OCI-M2 (cell line): Measurements from ENCODE around the gene BBS4.

ENCODE experiments used
- DNase-seq: peaks from one replicate; lab custom pipeline; 2025; ENCODE audit not compliant: unreplicated experiment; lab: John Stamatoyannopoulos, UW

BBS4 gene

DNA sequence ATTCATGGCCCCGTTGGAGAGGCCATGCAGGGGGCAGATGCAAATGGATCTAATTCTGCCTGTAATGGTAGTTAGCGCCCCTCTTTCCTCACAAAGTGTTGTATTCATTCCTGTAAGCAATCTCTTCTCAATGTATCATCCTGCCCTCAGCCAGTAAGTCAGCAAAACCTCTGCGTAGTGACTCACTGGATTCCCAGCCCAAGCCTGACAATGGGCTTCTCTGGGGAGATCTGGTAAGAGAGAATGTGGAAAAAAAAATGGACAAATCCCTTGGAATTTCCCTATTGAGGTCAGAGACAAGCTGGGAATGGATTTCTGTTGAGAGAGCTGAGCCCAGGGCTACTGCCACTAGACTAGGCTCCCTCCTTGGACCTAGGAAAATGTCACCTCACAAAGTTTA, 72.2 kb downstream of the BBS4 start:
- no peak for DNase-seq

DNA sequence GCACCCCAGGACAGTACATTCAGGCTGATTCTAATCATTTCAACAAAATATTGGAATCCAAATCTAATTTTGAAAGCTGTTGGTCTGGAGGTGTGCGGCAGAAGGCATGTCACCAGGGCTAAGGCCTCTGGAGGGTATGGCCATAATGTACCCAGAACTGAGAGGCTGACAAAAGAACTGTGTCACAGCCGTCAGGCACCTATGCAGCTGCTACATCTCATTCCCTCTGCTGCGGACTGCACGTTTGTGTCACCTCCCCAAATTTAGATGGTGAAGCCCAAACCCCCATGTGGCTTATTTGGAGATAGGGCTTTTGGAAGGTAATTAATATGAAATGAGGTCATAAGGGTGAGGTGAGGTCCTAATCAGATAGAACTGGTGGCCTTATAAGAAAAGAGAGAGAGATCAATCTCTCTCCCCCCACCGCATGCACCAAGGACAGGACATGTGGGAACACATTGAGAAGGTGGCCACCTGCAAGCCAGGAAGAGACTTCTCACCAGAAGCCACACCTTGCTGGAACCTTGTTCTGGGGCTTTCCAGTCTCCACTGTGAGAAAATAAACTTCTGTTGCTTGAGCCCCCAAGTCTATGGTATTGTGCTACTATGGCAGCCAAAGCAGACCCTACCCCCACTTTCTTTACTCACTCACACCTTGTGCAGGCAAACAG, 74.7 kb downstream of the BBS4 start:
- DNase-seq, result no peak

DNA sequence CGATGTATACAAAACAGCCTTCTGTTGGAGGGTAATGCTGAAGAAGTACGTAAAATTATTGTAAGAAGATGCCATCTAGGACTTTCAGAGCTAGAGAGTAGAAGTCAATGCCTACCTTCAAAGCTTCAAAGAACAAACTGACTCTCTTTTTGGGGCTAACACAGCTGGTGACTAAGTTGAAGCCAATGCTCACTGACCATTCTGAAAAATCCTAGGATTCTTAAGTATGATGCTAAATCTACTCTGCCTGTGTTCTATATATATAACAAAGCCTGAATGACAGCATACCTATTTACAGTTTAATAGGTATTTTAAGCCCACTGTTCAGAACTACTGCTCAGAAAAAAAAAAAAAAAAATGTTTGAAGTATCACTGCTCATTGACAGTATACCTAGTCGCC, 78.6 kb downstream of the BBS4 start:
- DNase-seq, result no peak

DNA sequence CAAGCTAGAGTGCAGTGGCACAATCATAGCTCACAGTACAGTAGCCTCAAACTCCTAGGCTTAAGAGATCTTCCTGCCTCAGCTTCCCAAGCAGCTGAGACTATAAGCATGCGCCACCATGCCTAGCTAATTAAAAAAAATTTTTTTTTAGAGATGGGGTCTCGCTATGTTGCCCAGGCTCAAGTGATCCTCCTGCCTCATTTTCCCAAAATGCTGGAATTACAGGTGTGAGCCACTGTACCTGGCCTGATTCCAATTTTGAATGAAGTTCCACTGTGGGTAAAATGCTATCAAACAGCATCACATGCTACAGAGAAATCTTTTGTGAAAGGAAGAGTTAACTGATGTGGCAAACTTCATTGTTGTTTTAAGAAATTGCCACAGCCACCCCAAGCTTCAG, 80.0 kb downstream of the BBS4 start:
- no peak for DNase-seq

DNA sequence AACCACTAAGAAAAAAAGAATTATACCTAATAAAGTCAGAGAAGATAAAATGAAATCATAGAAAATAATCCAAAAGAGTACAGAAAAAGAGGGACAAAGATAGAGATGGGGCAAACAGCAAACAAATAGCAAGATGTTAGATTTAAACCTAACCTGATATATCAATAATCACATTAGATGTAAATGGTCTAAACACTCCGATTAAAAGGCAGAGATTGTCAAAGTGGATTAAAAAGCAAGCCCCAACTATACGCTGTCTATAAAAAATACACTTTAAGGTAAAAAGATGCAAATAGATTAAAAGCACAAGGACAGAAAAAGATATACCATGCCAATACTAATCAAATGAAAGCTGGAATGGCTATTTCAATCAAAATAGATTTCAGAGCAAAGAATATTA, 80.8 kb downstream of the BBS4 start:
- DNase-seq, result no peak

DNA sequence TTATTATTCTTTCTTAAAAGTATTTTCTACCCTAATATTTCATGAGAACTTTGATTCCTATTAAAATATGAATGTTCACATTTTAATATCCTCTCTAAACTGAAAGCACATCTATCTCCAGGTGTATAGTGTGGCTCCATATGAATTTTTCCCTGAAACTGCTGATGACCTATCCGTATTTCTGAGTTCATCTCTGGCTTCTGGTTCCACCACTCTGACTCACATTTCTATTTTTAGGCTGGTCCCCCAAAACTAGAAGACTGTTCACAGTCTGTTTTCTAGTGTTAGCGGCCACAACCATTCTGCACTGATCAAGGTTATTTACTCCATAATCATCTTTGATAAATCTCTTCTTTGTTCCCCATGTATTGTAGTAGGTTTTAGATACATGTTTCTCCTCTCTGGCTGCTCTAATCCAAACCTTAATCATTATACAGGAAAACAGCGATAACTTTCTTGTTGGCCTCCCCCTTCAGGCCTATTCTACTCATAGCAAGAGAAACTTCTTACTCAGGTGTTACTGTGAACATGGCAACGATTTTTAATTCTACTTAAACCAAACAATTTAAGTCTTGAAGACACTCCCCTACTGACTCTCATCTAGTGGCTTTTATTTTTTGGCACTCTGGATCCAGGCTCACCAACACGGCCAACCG, 84.8 kb downstream of the BBS4 start:
- no peak for DNase-seq

DNA sequence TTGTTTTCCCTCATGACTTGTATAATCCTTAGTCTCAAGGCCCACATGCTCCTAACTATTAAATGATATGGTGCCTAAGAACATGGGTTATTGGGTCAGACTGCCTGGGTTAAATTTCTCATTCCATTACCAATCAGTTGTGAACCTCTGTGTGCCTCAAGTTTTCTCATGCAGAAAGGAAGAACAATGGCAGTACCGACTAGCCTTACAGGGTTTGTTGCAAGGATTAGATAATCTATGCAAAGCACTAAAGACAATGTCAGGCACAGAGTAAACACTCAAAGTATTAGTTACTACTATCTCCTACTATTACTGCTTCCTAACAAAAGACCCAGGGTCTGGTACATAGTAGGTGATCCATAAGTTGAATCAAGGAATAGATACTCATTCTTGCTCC, 85.3 kb downstream of the BBS4 start:
- DNase-seq, result no peak

DNA sequence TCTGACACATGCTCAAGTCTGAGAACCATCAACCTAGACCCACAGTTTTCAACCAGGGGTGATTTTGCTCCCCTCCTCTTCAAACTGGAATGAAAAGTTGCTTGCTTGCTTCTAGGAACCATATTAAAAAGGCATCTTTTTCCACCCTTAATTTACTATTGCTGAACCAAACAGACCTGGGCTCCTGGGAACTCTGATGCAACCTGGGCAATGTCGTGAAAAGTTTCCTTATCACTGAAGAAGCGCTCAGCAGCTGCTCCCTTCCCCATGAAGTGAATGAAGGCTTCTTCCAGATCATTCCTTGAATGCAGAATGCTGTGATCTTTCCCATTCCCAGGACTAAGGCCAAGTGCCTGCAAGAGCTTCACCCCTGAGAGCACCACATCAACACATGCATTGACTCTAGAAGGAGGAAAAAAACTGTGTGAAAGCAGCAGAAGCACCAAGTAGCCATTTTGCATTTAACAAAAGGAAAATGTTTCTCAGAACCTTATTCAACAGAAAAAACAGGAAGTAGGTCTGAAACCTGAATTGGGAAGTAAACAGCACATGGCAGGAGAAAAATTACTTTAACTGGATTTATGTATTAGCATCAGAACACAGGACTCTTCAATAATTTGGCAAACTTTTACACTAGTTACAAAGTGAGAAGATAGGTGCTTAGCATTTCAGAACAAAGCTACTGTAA, 88.8 kb downstream of the BBS4 start:
- no peak for DNase-seq

DNA sequence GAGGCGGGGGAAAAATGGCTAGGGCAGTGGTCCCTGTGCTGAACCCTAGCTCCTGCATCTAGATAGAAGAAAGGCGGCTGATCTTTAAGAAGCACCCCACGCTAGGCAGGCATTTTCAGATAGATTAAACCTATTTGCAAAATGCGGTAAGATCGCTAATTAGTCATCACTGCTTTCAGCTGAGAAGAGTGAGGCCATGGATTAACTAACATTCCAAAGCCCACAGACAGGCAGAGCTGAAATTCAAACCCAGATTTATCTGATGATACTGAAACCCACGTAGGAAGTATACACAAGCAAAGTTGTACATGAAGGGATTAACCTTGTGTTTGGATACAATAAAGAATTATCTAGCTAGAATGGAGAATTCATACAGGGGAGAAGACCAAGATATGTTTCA, 92.8 kb downstream of the BBS4 start:
- DNase-seq, result no peak

DNA sequence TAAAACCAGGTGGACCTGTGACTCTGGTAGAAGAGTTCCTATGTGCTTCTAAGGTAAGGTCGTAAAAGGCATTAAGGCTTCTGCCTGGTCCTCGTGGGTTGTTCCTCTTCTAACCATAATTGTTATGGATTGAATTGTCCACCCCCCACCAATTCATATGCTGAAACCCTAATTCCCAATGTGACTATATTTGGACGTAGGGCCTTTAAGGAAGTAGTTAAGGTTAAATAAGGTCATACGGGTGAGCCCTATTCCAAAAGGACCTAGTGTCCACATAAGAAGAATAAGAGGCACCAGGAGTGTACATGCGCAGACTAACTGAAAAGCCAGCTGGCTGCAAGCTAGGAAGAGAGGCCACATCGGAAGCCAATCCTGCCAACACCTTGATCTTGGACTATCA, 95.6 kb downstream of the BBS4 start:
- DNase-seq, result no peak

DNA sequence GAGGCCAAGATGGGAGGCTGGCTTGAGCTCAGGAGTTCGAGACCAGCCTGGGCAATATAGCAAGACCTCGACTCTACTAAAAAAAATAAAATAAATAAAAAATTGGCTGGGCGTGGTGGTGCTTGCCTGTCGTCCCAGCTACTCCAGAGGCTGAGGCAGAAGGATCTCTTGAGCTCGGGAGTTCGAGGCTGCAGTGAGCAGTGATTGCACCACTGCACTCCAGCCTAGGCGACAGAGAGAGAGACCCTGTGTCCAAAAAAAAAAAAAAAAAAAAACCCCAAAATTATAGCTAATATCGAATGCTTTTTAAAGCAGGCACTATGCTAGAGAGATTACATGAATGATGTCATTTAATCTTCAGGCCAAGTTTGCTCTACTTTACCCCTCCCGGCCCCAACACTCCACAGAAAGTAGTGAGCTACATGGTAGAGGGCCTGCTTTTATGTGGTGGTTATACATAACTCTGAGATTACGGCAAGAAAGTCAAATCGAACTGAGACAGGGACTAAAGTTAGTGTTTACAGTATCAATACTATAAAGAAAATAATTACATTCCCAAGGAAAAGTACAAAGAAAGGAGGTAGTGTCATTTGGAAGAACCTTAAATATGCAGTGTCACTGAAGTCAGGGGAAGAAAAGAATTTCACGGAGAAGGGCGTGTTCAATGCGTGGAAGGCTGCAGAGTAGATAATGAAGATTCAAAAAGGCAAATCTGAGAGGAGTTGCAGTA, 96.4 kb downstream of the BBS4 start:
- no peak for DNase-seq

DNA sequence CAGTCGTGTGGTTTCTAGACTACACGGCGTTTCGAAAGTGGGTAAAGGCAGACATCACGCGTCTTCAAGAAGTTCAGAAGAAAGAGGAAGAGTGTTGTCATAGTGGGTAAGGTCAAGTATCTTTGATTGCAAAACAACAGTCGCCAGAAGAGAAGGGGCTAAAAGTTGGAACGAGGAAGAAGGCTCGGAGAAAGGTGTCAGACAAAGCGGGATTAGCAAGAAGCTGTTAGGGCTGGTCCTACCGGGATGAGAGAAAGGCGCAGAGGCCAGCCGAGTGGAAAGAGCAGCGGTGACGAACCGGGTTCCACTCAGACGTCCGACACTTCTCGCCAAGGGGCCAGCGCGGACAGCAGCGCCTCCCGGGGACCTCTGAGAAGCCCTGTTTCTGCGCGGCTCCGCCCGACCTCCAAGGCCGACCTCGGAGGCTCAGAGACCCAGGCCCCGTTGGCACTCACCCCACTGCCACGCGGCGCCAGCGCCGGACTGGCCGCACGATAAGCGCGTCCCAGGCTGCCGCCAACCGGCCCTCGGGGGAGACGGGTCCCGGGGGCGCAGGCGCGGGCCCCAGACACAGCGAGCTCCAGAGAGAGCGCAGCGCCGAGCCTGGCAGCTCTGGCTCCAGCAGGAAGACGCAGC, 97.1 kb downstream of the BBS4 start:
- DNase-seq, result no peak

DNA sequence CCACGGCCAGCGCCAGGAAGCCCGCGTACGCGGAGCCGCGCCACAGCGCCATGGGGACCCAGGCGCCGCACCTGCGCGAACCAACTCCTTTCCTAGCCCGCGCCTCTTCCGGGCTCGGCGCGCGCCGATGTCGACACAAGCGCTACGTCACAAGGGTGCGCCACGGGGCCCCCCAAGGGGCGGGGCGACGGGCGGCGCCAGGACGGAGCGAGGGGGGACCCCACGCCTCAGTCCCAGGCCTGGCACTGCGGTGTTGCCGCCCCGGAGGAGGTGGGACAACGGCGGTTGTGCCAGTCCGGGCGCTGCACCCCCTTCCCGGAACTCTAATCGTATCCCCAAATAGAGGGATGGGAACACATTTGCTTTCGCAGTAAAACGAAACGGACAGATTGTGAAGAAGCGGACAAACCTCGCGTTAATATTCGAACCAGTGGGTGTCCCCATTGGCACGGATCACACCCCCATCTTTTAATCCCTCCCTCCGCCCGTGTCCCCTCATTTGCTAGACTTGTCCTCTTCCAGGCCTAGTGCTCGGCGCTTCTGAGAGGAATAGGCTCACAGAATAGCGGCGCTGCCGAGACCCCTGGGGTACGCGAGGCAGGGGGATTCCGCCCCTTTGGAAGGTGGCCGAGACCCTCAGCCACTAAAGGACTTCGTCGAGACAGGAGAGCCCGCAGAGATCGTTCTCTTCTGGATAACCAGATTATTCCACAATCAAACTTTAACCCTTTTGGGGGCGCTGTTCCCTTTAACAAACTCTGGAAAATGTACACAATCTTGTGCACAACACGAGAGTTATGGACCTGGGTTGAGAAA, 97.8 kb downstream of the BBS4 start, which contains the start of gene ADPGK:
Gene ADPGK (minus strand): TSS at position 119 of the 816 bp plus-strand sequence. CDS start 67 bp downstream, at position 52.
- DNase-seq, result peak; percentile 68

DNA sequence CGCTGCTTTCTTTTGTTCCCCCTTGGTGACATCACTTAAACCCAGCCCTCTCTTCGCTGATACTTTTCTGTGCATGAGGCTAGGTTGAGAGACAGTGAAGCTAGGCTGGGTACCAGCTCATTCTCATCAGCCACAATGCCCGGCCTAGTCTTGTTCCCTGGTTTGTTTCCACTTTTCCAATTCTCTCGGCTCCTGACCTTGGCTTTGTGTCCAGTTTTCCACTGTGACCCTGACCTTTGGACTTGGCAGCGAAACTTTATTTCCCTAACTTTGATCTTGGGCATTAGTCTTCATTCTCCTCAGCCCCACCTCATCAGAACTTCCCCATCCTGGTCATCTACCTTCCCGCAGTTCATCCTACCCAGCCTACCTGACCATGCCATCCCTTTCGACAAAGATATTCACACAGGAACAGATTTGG, 98.5 kb downstream of the BBS4 start:
- DNase-seq, result no peak

DNA sequence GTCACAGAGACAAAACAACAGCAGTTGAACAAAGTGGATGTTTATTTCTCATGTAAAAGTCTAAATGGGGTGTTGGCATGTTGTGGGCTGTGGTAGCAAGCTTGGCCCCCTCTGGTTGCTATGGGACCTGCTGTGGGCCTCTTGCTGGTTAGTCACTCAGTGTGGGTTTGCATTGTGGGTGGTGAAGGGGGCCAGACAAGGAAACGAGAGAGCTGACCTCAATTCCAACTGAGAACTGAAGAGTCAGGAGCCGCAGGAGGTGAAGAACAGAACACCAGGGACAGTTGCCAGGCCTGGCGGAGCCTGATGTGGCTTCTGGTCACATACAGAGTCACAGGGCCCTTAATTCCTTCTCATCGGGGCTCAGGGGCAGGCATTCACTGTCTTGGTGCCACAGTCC, 99.4 kb downstream of the BBS4 start:
- no peak for DNase-seq

DNA sequence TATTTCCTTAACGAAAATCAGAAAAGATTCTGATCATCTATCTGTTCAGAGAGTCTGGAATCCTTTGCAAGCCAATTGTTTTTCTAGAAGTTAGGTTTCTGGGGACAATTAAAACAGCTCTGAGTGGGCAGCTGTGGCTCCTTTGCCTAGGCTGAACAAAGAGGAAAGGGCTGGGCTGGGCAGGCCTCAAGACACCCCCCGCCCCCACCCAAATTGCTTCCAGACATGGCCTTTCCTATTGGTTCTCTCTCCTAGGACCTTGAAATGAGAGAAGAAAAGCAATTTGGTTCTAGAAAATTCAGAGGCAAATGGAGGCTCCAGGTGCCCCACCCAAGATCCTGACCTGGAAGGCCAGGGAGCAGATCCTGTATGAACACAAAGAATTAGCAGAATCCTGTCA, 99.8 kb downstream of the BBS4 start:
- DNase-seq, result no peak

DNA sequence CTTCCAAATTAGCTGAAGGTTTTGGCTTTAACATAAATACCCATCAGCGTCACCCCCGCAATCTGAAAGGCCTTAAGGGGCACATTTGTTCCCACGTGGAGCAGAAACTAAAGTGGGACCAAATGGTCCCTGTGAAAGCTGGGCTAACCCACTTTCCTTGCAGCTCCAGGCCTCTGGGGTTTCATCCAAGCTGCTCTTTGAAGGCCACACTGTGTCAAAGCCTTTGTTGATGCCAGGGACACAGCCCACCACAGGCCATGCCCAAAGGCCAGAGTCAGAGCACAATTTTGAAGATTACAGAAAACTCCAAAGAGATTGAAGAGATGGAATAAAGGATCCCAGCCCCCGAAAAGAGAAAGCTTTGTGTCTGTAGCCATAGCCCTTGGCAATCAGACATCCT, 100.2 kb downstream of the BBS4 start:
- DNase-seq, result no peak

DNA sequence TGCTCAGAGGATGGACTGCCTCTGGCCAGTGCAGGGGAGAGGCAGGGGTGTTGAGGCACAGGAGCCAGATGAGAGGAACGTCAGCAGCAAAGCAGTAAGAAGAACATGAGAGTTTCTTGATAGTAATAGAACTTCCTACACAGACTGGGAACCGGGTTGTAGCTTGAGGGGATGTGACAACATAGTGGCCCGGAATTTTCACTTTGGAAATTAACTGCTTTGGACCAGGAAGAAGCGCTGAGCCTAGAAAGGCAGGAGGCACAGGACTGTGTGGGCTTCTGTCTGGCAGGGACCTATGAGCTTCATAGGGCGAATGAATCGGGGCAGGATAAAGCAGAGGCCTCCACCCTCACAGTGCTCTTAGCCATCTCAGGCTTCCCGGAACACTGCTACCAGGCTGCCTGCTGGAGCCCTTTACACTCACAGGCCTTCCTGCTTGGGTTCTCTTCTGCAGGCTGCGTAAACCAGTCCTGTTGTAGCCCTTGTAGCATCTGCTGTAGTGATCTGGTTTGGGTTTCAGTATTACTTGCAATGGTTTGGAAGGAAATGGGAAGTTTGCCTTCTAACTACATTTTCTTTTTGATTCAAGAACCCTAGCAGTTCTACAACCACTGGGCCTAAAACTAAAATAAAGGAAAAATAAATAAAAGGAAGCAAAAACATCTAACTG, 100.8 kb downstream of the BBS4 start:
- no peak for DNase-seq

DNA sequence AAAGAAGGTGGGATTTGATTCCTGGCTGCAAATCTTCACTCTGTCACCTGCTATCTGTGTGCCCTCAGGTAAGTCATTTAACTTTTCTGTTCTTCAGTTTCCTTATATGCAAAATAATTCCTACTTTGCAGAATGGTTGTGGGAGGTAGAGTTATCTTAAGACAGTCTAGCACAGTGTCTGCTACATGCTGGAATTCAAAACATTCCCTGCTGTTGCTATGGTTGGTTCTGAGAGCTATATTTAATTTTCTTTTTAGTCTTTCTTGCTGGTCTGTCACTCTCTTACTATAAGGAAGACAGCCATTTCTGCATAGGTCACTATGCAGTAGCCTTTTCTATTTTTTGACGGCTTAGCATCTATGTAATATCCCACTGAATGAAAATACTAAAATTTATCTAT, 101.5 kb downstream of the BBS4 start:
- no peak for DNase-seq
